SK-N-SH (cell line): ENCODE data around the gene SOX8. TPM values are rescaled to one million over a fixed set of nuclear protein-coding genes. Genes with fewer than 3 reads are reported as not detected.

Experiments
- CTCF ChIA-PET: fragments of 300-600, 350-600 bp; formaldehyde crosslinking; extraction: SDS; loops from one replicate; lab custom pipeline; 2021; lab: Yijun Ruan, JAX
- POLR2A ChIA-PET: fragments of 350-600 bp; sonication (Branson Sonifier 250); formaldehyde crosslinking; extraction: SDS; loops from one replicate; lab custom pipeline; 2020; ENCODE audit warnings: antibody characterized with exemption, inconsistent platforms; lab: Yijun Ruan, JAX
- DNase-seq: peaks from one replicate; pipeline ENCODE4 v3.0.0; 2012
- H2AFZ ChIP-seq: fragments of 200-600 bp; sonication (generic); 2 replicates; pipeline ENCODE4 v1.8.1; 2016; ENCODE audit warnings: antibody characterized with exemption, mild to moderate bottlenecking, low read depth
- H3F3A ChIP-seq: fragments of 200-600 bp; sonication (generic); replicated peaks from 2 replicates; pipeline ENCODE3; 2016; ENCODE audit warnings: antibody characterized with exemption, mild to moderate bottlenecking; ENCODE audit not compliant: insufficient read depth
- H3K27ac ChIP-seq, 2 experiments: fragments of 200-500 bp in 1 of 2; fragments of 200-600 bp in 1 of 2; sonication (Bioruptor generic) in 1 of 2; sonication (generic), shearing (Covaris generic) in 1 of 2; 2 replicates each; pipeline versions ENCODE4 v1.5.1 to v1.6.1; 2014 to 2016; ENCODE audit warnings: low read depth in 2 of 2, inconsistent platforms in 1 of 2, low read length in 1 of 2, mild to moderate bottlenecking in 1 of 2, mixed read lengths in 1 of 2
- H3K27me3 ChIP-seq: fragments of 200-600 bp; sonication (generic), shearing (Covaris generic); 2 replicates; pipeline ENCODE4 v1.6.1; 2016; ENCODE audit warnings: mixed run types; ENCODE audit not compliant: insufficient read depth
- H3K36me3 ChIP-seq, 2 experiments: fragments of 200-500 bp in 1 of 2; fragments of 200-600 bp in 1 of 2; sonication (Bioruptor generic) in 1 of 2; sonication (generic) in 1 of 2; replicated peaks in 1 of 2; 2 replicates each; pipeline versions ENCODE3 to v1.5.1; 2014 to 2016; ENCODE audit warnings: low read length in 1 of 2, mild to moderate bottlenecking in 1 of 2; ENCODE audit not compliant: insufficient read depth in 2 of 2, control insufficient read depth in 1 of 2
- H3K4me1 ChIP-seq, 2 experiments: fragments of 200-500 bp in 1 of 2; fragments of 200-600 bp in 1 of 2; sonication (Bioruptor generic) in 1 of 2; sonication (generic), shearing (Covaris generic) in 1 of 2; 2 replicates each; pipeline versions ENCODE4 v1.5.1 to v1.6.1; 2014 to 2016; ENCODE audit warnings: low read depth in 1 of 2, low read length in 1 of 2, mixed run types in 1 of 2; ENCODE audit not compliant: insufficient read depth in 2 of 2, control insufficient read depth in 1 of 2
- H3K4me2 ChIP-seq: fragments of 200-600 bp; sonication (generic), shearing (Covaris generic); 2 replicates; pipeline ENCODE4 v1.6.1; 2017; ENCODE audit warnings: mixed run types
- H3K4me3 ChIP-seq, 2 experiments: fragments of 200-500 bp in 1 of 2; fragments of 200-600 bp in 1 of 2; sonication (Bioruptor generic) in 1 of 2; sonication (generic), shearing (Covaris generic) in 1 of 2; 2 replicates each; pipeline versions ENCODE4 v1.5.1 to v1.8.1; 2014 to 2016; ENCODE audit warnings: low read depth in 2 of 2, inconsistent platforms in 1 of 2, low read length in 1 of 2, mild to moderate bottlenecking in 1 of 2, mixed read lengths in 1 of 2, moderate library complexity in 1 of 2
- H3K79me2 ChIP-seq: fragments of 200-600 bp; sonication (generic); 2 replicates; pipeline ENCODE4 v1.8.1; 2017; ENCODE audit warnings: mild to moderate bottlenecking; ENCODE audit not compliant: insufficient read depth
- H3K9ac ChIP-seq: fragments of 200-600 bp; sonication (generic); 2 replicates; pipeline ENCODE4 v1.6.1; 2017; ENCODE audit warnings: mixed run types
- H3K9me2 ChIP-seq: fragments of 200-600 bp; sonication (generic); 2 replicates; pipeline ENCODE4 v1.6.1; 2017; ENCODE audit warnings: mixed run types
- H3K9me3 ChIP-seq: fragments of 200-600 bp; sonication (generic); 2 replicates; pipeline ENCODE4 v1.6.1; 2017; ENCODE audit warnings: mixed run types, mild to moderate bottlenecking, moderate library complexity
- H4K20me1 ChIP-seq: fragments of 200-600 bp; sonication (generic); 2 replicates; pipeline ENCODE4 v1.6.1; 2017; ENCODE audit warnings: mild to moderate bottlenecking, mixed run types; ENCODE audit not compliant: insufficient read depth
- CTCF ChIP-seq: fragments of 200-600 bp; sonication (generic); IDR thresholded peaks from 2 replicates; pipeline ENCODE4 v1.6.1; 2017; ENCODE audit warnings: antibody characterized with exemption, mild to moderate bottlenecking, moderate library complexity
- ELF1 ChIP-seq: IDR thresholded peaks from 2 replicates; pipeline ENCODE4 v1.4.0; 2012
- FOXJ3 ChIP-seq: sonication (generic); formaldehyde crosslinking; IDR thresholded peaks from 2 replicates; pipeline ENCODE4 v1.5.1; 2020; ENCODE audit warnings: mild to moderate bottlenecking, missing genetic modification reagents
- FOXM1 ChIP-seq: IDR thresholded peaks from 2 replicates; pipeline ENCODE4 v1.4.0; 2012; ENCODE audit warnings: low read depth, mild to moderate bottlenecking
- GATA2 ChIP-seq: sonication (generic); formaldehyde crosslinking; IDR thresholded peaks from 2 replicates; pipeline ENCODE4 v1.5.0; 2020; ENCODE audit warnings: mild to moderate bottlenecking, missing genetic modification reagents
- MXI1 ChIP-seq: IDR thresholded peaks from 2 replicates; pipeline ENCODE4 v1.6.1; 2012; ENCODE audit warnings: mild to moderate bottlenecking, low read depth, low read length, improper control_type of control experiment
- RAD21 ChIP-seq: IDR thresholded peaks from 2 replicates; pipeline ENCODE4 v1.6.1; 2012; ENCODE audit warnings: mild to moderate bottlenecking, low read length
- RCOR1 ChIP-seq: fragments of 150-350 bp; IDR thresholded peaks from 2 replicates; pipeline ENCODE4 v1.6.1; 2017; ENCODE audit warnings: antibody characterized with exemption, low read length
- RFX5 ChIP-seq: IDR thresholded peaks from 2 replicates; pipeline ENCODE4 v1.6.1; 2012; ENCODE audit warnings: mild to moderate bottlenecking, improper control_type of control experiment, low read length
- RXRA ChIP-seq: IDR thresholded peaks from 2 replicates; pipeline ENCODE4 v1.4.0; 2012; ENCODE audit warnings: low read depth, mild to moderate bottlenecking, borderline replicate concordance
- SIN3A ChIP-seq: IDR thresholded peaks from 2 replicates; pipeline ENCODE4 v1.6.1; 2012; ENCODE audit warnings: low read depth, mild to moderate bottlenecking, low read length, moderate library complexity, borderline replicate concordance
- SMC3 ChIP-seq: IDR thresholded peaks from 2 replicates; pipeline ENCODE4 v1.6.1; 2012; ENCODE audit warnings: low read depth, low read length, improper control_type of control experiment
- TEAD4 ChIP-seq: IDR thresholded peaks from 2 replicates; pipeline ENCODE4 v1.4.0; 2012; ENCODE audit warnings: mild to moderate bottlenecking, borderline replicate concordance; ENCODE audit not compliant: insufficient read depth
- USF1 ChIP-seq: IDR thresholded peaks from 2 replicates; pipeline ENCODE4 v1.4.0; 2012; ENCODE audit warnings: low read depth, borderline replicate concordance
- YY1 ChIP-seq: IDR thresholded peaks from 2 replicates; pipeline ENCODE4 v1.4.0; 2012; ENCODE audit warnings: low read depth, mild to moderate bottlenecking
- ZBTB33 ChIP-seq: IDR thresholded peaks from 2 replicates; pipeline ENCODE4 v1.4.0; 2012; ENCODE audit warnings: low read depth, borderline replicate concordance
- WGBS: methylation state at CpG from one replicate; pipeline ENCODE4 v1.1.6; 2017; ENCODE audit warnings: low lambda C conversion rate; 5-methylcytosine and 5-hydroxymethylcytosine counted together
- polyA plus RNA-seq, 3 experiments: library from polyadenylated mRNA; depleted of rRNA; stranded (reverse); fragments of >200 nt; gene quantifications; 2 replicates each; pipeline ENCODE4 v1.2.3, GENCODE V29; 2012

The SOX8 gene
- polyA plus RNA-seq, 1 of the 3 experiments (the other 2 are of a cell fraction): not detected

GRCh38 chr16:1028524-1029258 is 47.1 kb downstream of the SOX8 start:
- Histone ChIP-seq H3K9me2 (no peaks in the 10 kb centered on the region), H3K4me1 (no peaks in the 10 kb centered on the region), H3K79me2 (no peaks in the 10 kb centered on the region), H3K4me3 (no peak overlapping the region), H4K20me1 (0 out of 2 replicates have a peak, but pooled peaks cover 5% of the 10 kb centered on the region), H3F3A (no peaks in the 10 kb centered on the region), H3K27me3 (peaks cover 77% of the 10 kb centered on the region), H2AFZ (no peak overlapping the region), H3K36me3 (no peaks in the 10 kb centered on the region), H3K27ac (no peak overlapping the region), H3K9ac (no peak overlapping the region), H3K9me3 (no peaks in the 10 kb centered on the region), H3K4me2 (no peak overlapping the region)
- no peak for DNase-seq
- WGBS: 20% methylated on average over 1 of the region's 39 CpGs
- TF ChIP-seq ZBTB33 (no peak), RAD21 (no peak), TEAD4 (no peak), ELF1 (no peak), FOXJ3 (no peak)
- CTCF ChIA-PET: no interaction called here
- POLR2A ChIA-PET: no interaction called here

GRCh38 chr16:1029259-1029545 is 47.6 kb downstream of the SOX8 start:
- 17% methylated on average over 6 of the region's 14 CpGs for WGBS
- H3K9ac ChIP-seq: no peak overlapping the region
- CTCF ChIA-PET: no interaction called here
- no peak for DNase-seq
- no peaks in the 10 kb centered on the region for H3K9me2 ChIP-seq
- no peak overlapping the region for H3K4me2 ChIP-seq
- H3F3A ChIP-seq: no peaks in the 10 kb centered on the region
- no peaks in the 10 kb centered on the region for H3K4me1 ChIP-seq
- H3K4me3 ChIP-seq: no peak overlapping the region
- TF ChIP-seq RCOR1: no peak
- no peak for TF ChIP-seq YY1
- no peak for TF ChIP-seq ZBTB33
- TF ChIP-seq SMC3: no peak
- TF ChIP-seq FOXJ3: no peak
- TF ChIP-seq USF1: no peak
- no peak for TF ChIP-seq RXRA
- TF ChIP-seq GATA2 (CRISPR knock-in tag): no peak
- TF ChIP-seq RFX5: no peak
- TF ChIP-seq SIN3A: no peak
- no peak for TF ChIP-seq TEAD4
- TF ChIP-seq FOXM1: no peak
- no peak for TF ChIP-seq MXI1
- no peak for TF ChIP-seq CTCF
- no peaks in the 10 kb centered on the region for H3K36me3 ChIP-seq
- H4K20me1 ChIP-seq: no peaks in the 10 kb centered on the region
- POLR2A ChIA-PET: no interaction called here
- no peak overlapping the region for H2AFZ ChIP-seq
- H3K9me3 ChIP-seq: no peaks in the 10 kb centered on the region
- H3K79me2 ChIP-seq: no peaks in the 10 kb centered on the region
- H3K27ac ChIP-seq: no peak overlapping the region
- H3K27me3 ChIP-seq: peaks cover 72% of the 10 kb centered on the region
